K562 (cell line): ENCODE measurements around the gene CTNNA3. TPM values are rescaled to one million over a fixed set of nuclear protein-coding genes. Genes with fewer than 3 reads are reported as not detected.

Experiments used
- ATAC-seq: fragments of 200-7000 bp; cut with Tn5 transposase; 3 replicates; pipeline ENCODE4 v1.9.1; 2020; ENCODE audit warnings: moderate library complexity
- BruUV-seq: library from RNA; stranded (reverse); fragments of 400-500 nt; replicated peaks from 2 replicates; lab custom pipeline; 2021; lab: Mats Ljungman, UMichigan
- CTCF ChIA-PET: fragments of 300-600 bp; formaldehyde crosslinking; extraction: SDS; loops from one replicate; lab custom pipeline; 2021; ENCODE audit warnings: low intra/inter-chr PET ratio; lab: Yijun Ruan, JAX
- POLR2A ChIA-PET: fragments of 300-600, 350-650 bp; sonication (Branson Sonifier 250); formaldehyde crosslinking; extraction: SDS; loops from one replicate; lab custom pipeline; 2021; ENCODE audit warnings: antibody characterized with exemption, inconsistent platforms; lab: Yijun Ruan, JAX
- DNase-seq, 4 experiments: peaks; one replicate each; pipeline versions ENCODE4 v3.0.0 to v3.0.0-alpha.2; 2011 to 2018; ENCODE audit warnings: low spot score in 3 of 4, mixed read lengths in 3 of 4; ENCODE audit errors: extremely low read depth in 1 of 4
- FAIRE-seq: peaks from 2 replicates; lab custom pipeline; 2011; peaks lifted over from hg19 to GRCh38; lab: Jason Lieb, UNC
- H2AFZ ChIP-seq: 2 replicates; pipeline ENCODE4 v1.6.0; 2011; ENCODE audit warnings: low read depth, low read length, control low read depth, inconsistent platforms
- H3K27ac ChIP-seq: fragments of 200-600 bp; 3 replicates; pipeline ENCODE4 v1.8.0; 2011; ENCODE audit warnings: low read depth, mild to moderate bottlenecking, control low read depth, inconsistent platforms, low read length, moderate library complexity, mixed read lengths; ENCODE audit errors: extremely low read depth
- H3K27me3 ChIP-seq, 2 experiments: fragments of 300-600 bp in 1 of 2; 2 replicates in 1 of 2; 3 replicates in 1 of 2; pipeline versions ENCODE4 v1.6.0 to v1.8.0; 2011; ENCODE audit warnings: inconsistent platforms in 2 of 2, low read length in 2 of 2, mild to moderate bottlenecking in 1 of 2, mixed read lengths in 1 of 2, moderate library complexity in 1 of 2; ENCODE audit not compliant: control insufficient read depth in 2 of 2, insufficient read depth in 2 of 2
- H3K36me3 ChIP-seq: fragments of 300-600 bp; 3 replicates; pipeline ENCODE4 v1.8.0; 2011; ENCODE audit warnings: mild to moderate bottlenecking, low read length, inconsistent platforms; ENCODE audit not compliant: control insufficient read depth, insufficient read depth
- H3K4me1 ChIP-seq, 2 experiments: fragments of 200-600 bp in 1 of 2; replicated peaks in 1 of 2; 2 replicates in 1 of 2; 3 replicates in 1 of 2; pipeline versions ENCODE4 v1.5.1 to v1.8.0; 2011; ENCODE audit warnings: inconsistent platforms in 2 of 2, low read length in 2 of 2, mild to moderate bottlenecking in 1 of 2, mixed read lengths in 1 of 2, moderate library complexity in 1 of 2; ENCODE audit not compliant: control insufficient read depth in 2 of 2, insufficient read depth in 2 of 2
- H3K4me2 ChIP-seq: 2 replicates; pipeline ENCODE4 v1.6.1; 2011; ENCODE audit warnings: low read length, control low read depth, inconsistent platforms, mixed read lengths; ENCODE audit not compliant: insufficient read depth
- H3K4me3 ChIP-seq: fragments of 200-600 bp; sonication (generic), shearing (Covaris generic); 2 replicates; pipeline ENCODE4 v1.5.1; 2016; ENCODE audit warnings: control low read depth, inconsistent platforms
- H3K79me2 ChIP-seq: fragments of 200-600 bp; 3 replicates; pipeline ENCODE4 v1.8.0; 2011; ENCODE audit warnings: low read length, inconsistent platforms; ENCODE audit not compliant: control insufficient read depth, insufficient read depth
- H3K9ac ChIP-seq, 2 experiments: 2 replicates each; pipeline versions ENCODE4 v1.6.0 to v1.6.1; 2011; ENCODE audit warnings: low read depth in 2 of 2, low read length in 2 of 2, control low read depth in 1 of 2, inconsistent platforms in 1 of 2, mild to moderate bottlenecking in 1 of 2, mixed read lengths in 1 of 2; ENCODE audit not compliant: insufficient read depth in 1 of 2
- H3K9me1 ChIP-seq: one replicate; pipeline ENCODE4 v1.6.0; 2011; ENCODE audit warnings: inconsistent platforms, mild to moderate bottlenecking, low read length, moderate library complexity; ENCODE audit not compliant: control insufficient read depth, insufficient read depth
- H3K9me3 ChIP-seq: replicated peaks from 2 replicates; pipeline ENCODE4 v1.5.1; 2011; ENCODE audit warnings: low read depth, low read length, inconsistent platforms; ENCODE audit not compliant: control insufficient read depth, insufficient read depth
- H4K20me1 ChIP-seq: replicated peaks from 2 replicates; pipeline ENCODE4 v1.6.1; 2011; ENCODE audit warnings: low read length, inconsistent platforms, mixed read lengths; ENCODE audit not compliant: control insufficient read depth, insufficient read depth
- CEBPG ChIP-seq, 3 experiments: fragments of 200-800 bp in 1 of 3; sonication (Bioruptor generic) in 1 of 3; sonication (generic) in 1 of 3; formaldehyde crosslinking in 1 of 3; IDR thresholded peaks in 2 of 3; conservative IDR thresholded peaks in 1 of 3; 2 replicates each; pipeline versions ENCODE4 v1.6.1 to v1.8.0; 2016 to 2022; ENCODE audit warnings: missing compliant biosample characterization in 2 of 3, missing genetic modification characterization in 2 of 3, mild to moderate bottlenecking in 1 of 3, missing genetic modification reagents in 1 of 3
- EP400 ChIP-seq: fragments of 450-650 bp; IDR thresholded peaks from 2 replicates; pipeline ENCODE4 v1.6.1; 2017; ENCODE audit warnings: antibody characterized with exemption, mild to moderate bottlenecking, moderate library complexity
- HNRNPUL1 ChIP-seq: fragments of 200-400 bp; formaldehyde crosslinking; IDR thresholded peaks from 2 replicates; pipeline ENCODE4 v1.6.1; 2017; ENCODE audit warnings: low read length
- MXI1 ChIP-seq: IDR thresholded peaks from 2 replicates; pipeline ENCODE4 v1.6.1; 2011; ENCODE audit warnings: low read depth, mild to moderate bottlenecking, improper control_type of control experiment, low read length
- MYC ChIP-seq, 2 experiments: fragments of 250-450 bp in 1 of 2; sonication (Bioruptor Pico) in 1 of 2; IDR thresholded peaks; 2 replicates each; pipeline versions ENCODE4 v1.5.1 to v1.6.1; 2012 to 2021; ENCODE audit warnings: low read depth in 2 of 2, borderline replicate concordance in 1 of 2, improper control_type of control experiment in 1 of 2, low read length in 1 of 2, mild to moderate bottlenecking in 1 of 2, moderate library complexity in 1 of 2
- NCOA6 ChIP-seq: fragments of 450-650 bp; IDR thresholded peaks from 2 replicates; pipeline ENCODE4 v1.6.1; 2017; ENCODE audit warnings: mild to moderate bottlenecking
- NR2C1 ChIP-seq, 2 experiments: fragments of 450-650 bp; IDR thresholded peaks; 2 replicates each; pipeline ENCODE4 v1.6.1; 2017; ENCODE audit warnings: mild to moderate bottlenecking in 2 of 2, antibody characterized with exemption in 1 of 2, inconsistent platforms in 1 of 2, missing compliant biosample characterization in 1 of 2, missing genetic modification characterization in 1 of 2
- NR2C2 ChIP-seq, 2 experiments: fragments of 200-800 bp in 1 of 2; sonication (Bioruptor generic) in 1 of 2; sonication (generic) in 1 of 2; formaldehyde crosslinking in 1 of 2; IDR thresholded peaks; 2 replicates each; pipeline versions ENCODE4 v1.6.1 to v1.8.0; 2016 to 2022; ENCODE audit warnings: mild to moderate bottlenecking in 1 of 2, missing compliant biosample characterization in 1 of 2, missing genetic modification characterization in 1 of 2, missing genetic modification reagents in 1 of 2
- PHF21A ChIP-seq: fragments of 450-650 bp; IDR thresholded peaks from 2 replicates; pipeline ENCODE4 v1.6.1; 2017; ENCODE audit warnings: low read depth, borderline replicate concordance
- SETDB1 ChIP-seq: IDR thresholded peaks from one replicate; pipeline ENCODE4 v1.6.1; 2012; ENCODE audit warnings: low read length, control low read depth, inconsistent platforms
- SMAD4 ChIP-seq: fragments of 250-450 bp; sonication (Bioruptor Pico); conservative IDR thresholded peaks from 2 replicates; pipeline ENCODE4 v1.8.0; 2021; ENCODE audit warnings: inconsistent platforms, mild to moderate bottlenecking, moderate library complexity
- SRSF7 ChIP-seq: fragments of 200-400 bp; formaldehyde crosslinking; optimal IDR thresholded peaks from 2 replicates; pipeline ENCODE3; 2017; ENCODE audit warnings: mild to moderate bottlenecking, low read depth, low read length
- TRIM24 ChIP-seq, 2 experiments: fragments of 450-650 bp; IDR thresholded peaks; 2 replicates each; pipeline ENCODE4 v1.6.1; 2016
- ZNF184 ChIP-seq: sonication (generic); formaldehyde crosslinking; IDR thresholded peaks from 2 replicates; pipeline ENCODE4 v1.5.0; 2020; ENCODE audit warnings: missing genetic modification reagents
- ZNF280B ChIP-seq: fragments of 250-450 bp; sonication (Bioruptor Pico); IDR thresholded peaks from 2 replicates; pipeline ENCODE4 v1.5.1; 2021; ENCODE audit warnings: mild to moderate bottlenecking
- ZNF436 ChIP-seq: fragments of 250-450, 450-650 bp; sonication (Bioruptor Pico); formaldehyde crosslinking; IDR thresholded peaks from 2 replicates; pipeline ENCODE4 v1.7.0; 2020; ENCODE audit warnings: mild to moderate bottlenecking
- WGBS: fragments of 100-300 bp; shearing (Covaris generic); methylation state at CpG from one replicate; pipeline ENCODE4 v1.1.6; 2016; ENCODE audit warnings: low coverage, mixed read lengths; ENCODE audit not compliant: insufficient coverage; ENCODE audit errors: missing lambda C conversion rate; 5-methylcytosine and 5-hydroxymethylcytosine counted together
- in situ Hi-C: fragments of 300-500 bp; cut with MboI; formaldehyde crosslinking; loops from 4 replicates; pipeline ENCODE4 v1.15.0; 2018; ENCODE audit warnings: inconsistent platforms, mixed read lengths
- intact Hi-C: fragments of 100-400 bp; cut with micrococcal nuclease; formaldehyde crosslinking; loops from 2 replicates; pipeline ENCODE4 v1.14.2; 2022
- polyA plus RNA-seq, 8 experiments: library from polyadenylated mRNA; depleted of rRNA in 4 of 8; stranded (reverse) in 5 of 8; unstranded in 3 of 8; fragments of >200 nt; fragmentation: Nextera tagmentation in 2 of 8; fragmentation: Illumina TruSeq in 1 of 8; extraction: Ambion mirVana in 2 of 8; extraction: Trizol in 1 of 8; gene quantifications; 2 replicates each; pipeline versions ENCODE4 v1.2.1 to v1.2.3, GENCODE V29; 2011 to 2014; ENCODE audit warnings: inconsistent platforms in 1 of 8, missing spikeins in 1 of 8
- total RNA-seq, 7 experiments: library from RNA; depleted of rRNA in 6 of 7; stranded (reverse); fragments of >200 nt in 6 of 7; fragmentation: Illumina TruSeq in 2 of 7; extraction: Trizol in 2 of 7; gene quantifications; 2 replicates each; pipeline versions ENCODE4 v1.2.1 to v1.2.3, GENCODE V29; 2011 to 2021; ENCODE audit warnings: low replicate concordance in 1 of 7
- TF ChIP-seq, protein P1 (sequence below): sonication (generic); formaldehyde crosslinking; IDR thresholded peaks from 2 replicates; pipeline ENCODE4 v1.8.1; 2022; ENCODE audit warnings: missing genetic modification reagents

CTNNA3 gene
- total and polyA plus RNA-seq, 9 of the 15 experiments (the other 6 are each of a cell fraction or from before 2014, with no cell fraction given): 0.04 TPM; not detected in 8

GRCh38 chr10:66167816-66168215, 1528.2 kb downstream of the CTNNA3 start:
- no TSS peak for BruUV-seq
- intact Hi-C loops (no loop called here), in situ Hi-C loops (no loop called here)
- CTCF ChIA-PET: no interaction called here
- Histone ChIP-seq H3K9me1 (no peaks in the 10 kb centered on the region), H3K36me3 (no peaks in the 10 kb centered on the region), H3K4me2 (no peak overlapping the region), H3K27me3 (no peaks in the 10 kb centered on the region), H3K27ac (no peak overlapping the region), H3K79me2 (no peaks in the 10 kb centered on the region), H3K9ac (no peak overlapping the region), H2AFZ (no peak overlapping the region), H4K20me1 (no peaks in the 10 kb centered on the region), H3K4me1 (no peaks in the 10 kb centered on the region), H3K9me3 (0 out of 2 replicates have a peak, but pooled peaks cover 1% of the 10 kb centered on the region), H3K4me3 (no peak overlapping the region)
- no peak for TF ChIP-seq MXI1
- TF ChIP-seq HNRNPUL1: no peak
- no peak for TF ChIP-seq ZNF280B (CRISPR knock-in tag)
- TF ChIP-seq NR2C1 (IDR thresholded peaks at IDR 0.05): no peak
- TF ChIP-seq NR2C1 (tag; IDR thresholded peaks at IDR 0.05): no peak
- no peak for TF ChIP-seq NCOA6
- no peak for TF ChIP-seq EP400
- TF ChIP-seq ZNF436 (CRISPR knock-in tag): no peak
- TF ChIP-seq NR2C2 (CRISPR knock-in tag; IDR thresholded peaks at IDR 0.05): no peak
- TF ChIP-seq NR2C2 (tag; IDR thresholded peaks at IDR 0.05): no peak
- no peak for TF ChIP-seq PHF21A
- no peak for TF ChIP-seq ZNF184 (CRISPR knock-in tag)
- no peak for TF ChIP-seq SRSF7
- TF ChIP-seq SETDB1: no peak
- TF ChIP-seq, protein P1, sequence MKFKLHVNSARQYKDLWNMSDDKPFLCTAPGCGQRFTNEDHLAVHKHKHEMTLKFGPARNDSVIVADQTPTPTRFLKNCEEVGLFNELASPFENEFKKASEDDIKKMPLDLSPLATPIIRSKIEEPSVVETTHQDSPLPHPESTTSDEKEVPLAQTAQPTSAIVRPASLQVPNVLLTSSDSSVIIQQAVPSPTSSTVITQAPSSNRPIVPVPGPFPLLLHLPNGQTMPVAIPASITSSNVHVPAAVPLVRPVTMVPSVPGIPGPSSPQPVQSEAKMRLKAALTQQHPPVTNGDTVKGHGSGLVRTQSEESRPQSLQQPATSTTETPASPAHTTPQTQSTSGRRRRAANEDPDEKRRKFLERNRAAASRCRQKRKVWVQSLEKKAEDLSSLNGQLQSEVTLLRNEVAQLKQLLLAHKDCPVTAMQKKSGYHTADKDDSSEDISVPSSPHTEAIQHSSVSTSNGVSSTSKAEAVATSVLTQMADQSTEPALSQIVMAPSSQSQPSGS (CRISPR knock-in tag): no peak
- TF ChIP-seq SMAD4 (CRISPR knock-in tag): no peak
- no peak for TF ChIP-seq CEBPG (CRISPR knock-in tag; IDR thresholded peaks at IDR 0.05)
- no peak for TF ChIP-seq CEBPG (tag; conservative IDR thresholded peaks at IDR 0.05 in 1 of 2, IDR thresholded peaks at IDR 0.05 in 1 of 2)
- no peak for TF ChIP-seq MYC (IDR thresholded peaks at IDR 0.05; ENCODE audit: low read depth, low read length)
- no peak for TF ChIP-seq MYC (CRISPR knock-in tag; IDR thresholded peaks at IDR 0.05; ENCODE audit: borderline replicate concordance, low read depth)
- TF ChIP-seq TRIM24 (IDR thresholded peaks at IDR 0.05): no peak
- DNase-seq (no peak), ATAC-seq (no peak), FAIRE-seq (no peak)
- WGBS: 0% methylated on average over 1 of the region's 1 CpG
- POLR2A ChIA-PET: interaction anchor here (0.8 kb wide), 1 partner anchor 32 kb away, joined by 3 read pairs; no protein-coding TSS in a partner anchor
